Loucy (cell line): ENCODE measurements around the gene SERBP1.
A peak's percentile ranks its signal among the peaks of the same experiment; 100 is the strongest.

Experiments
- H2AFZ ChIP-seq: fragments of 200-600 bp; sonication (generic); 2 replicates; pipeline ENCODE4 v1.6.0; 2016; ENCODE audit warnings: antibody characterized with exemption, mild to moderate bottlenecking, low read length, moderate library complexity
- H3F3A ChIP-seq: fragments of 200-600 bp; 2 replicates; pipeline ENCODE4 v1.6.0; 2016; ENCODE audit warnings: antibody characterized with exemption, low read depth, mild to moderate bottlenecking
- H3K27me3 ChIP-seq: fragments of 200-600 bp; sonication (generic); 2 replicates; pipeline ENCODE4 v1.6.1; 2014; ENCODE audit warnings: low read length, mild to moderate bottlenecking; ENCODE audit not compliant: insufficient read depth, poor library complexity, severe bottlenecking
- H3K36me3 ChIP-seq: fragments of 200-600 bp; sonication (generic); 2 replicates; pipeline ENCODE4 v1.6.1; 2016; ENCODE audit warnings: low read length; ENCODE audit not compliant: insufficient read depth
- H3K4me1 ChIP-seq: fragments of 200-600 bp; sonication (generic); 2 replicates; pipeline ENCODE4 v1.5.1; 2014; ENCODE audit warnings: low read length, mild to moderate bottlenecking; ENCODE audit not compliant: insufficient read depth, poor library complexity, severe bottlenecking
- H3K4me2 ChIP-seq: fragments of 200-600 bp; sonication (generic); 2 replicates; pipeline ENCODE4 v1.6.0; 2014; ENCODE audit warnings: antibody characterized with exemption, low read length, low read depth, mild to moderate bottlenecking; ENCODE audit not compliant: poor library complexity, severe bottlenecking
- H3K4me3 ChIP-seq: fragments of 200-600 bp; sonication (generic); 2 replicates; pipeline ENCODE4 v1.5.1; 2014; ENCODE audit warnings: low read length, mild to moderate bottlenecking, mixed read lengths; ENCODE audit not compliant: poor library complexity, severe bottlenecking
- H3K79me2 ChIP-seq: fragments of 200-600 bp; sonication (generic); 2 replicates; pipeline ENCODE4 v1.6.1; 2014; ENCODE audit warnings: low read length; ENCODE audit not compliant: insufficient read depth
- H3K9ac ChIP-seq: fragments of 200-600 bp; sonication (generic); 2 replicates; pipeline ENCODE4 v1.6.0; 2014; ENCODE audit warnings: mild to moderate bottlenecking, low read depth, low read length, moderate library complexity; ENCODE audit not compliant: poor library complexity, severe bottlenecking
- H3K9me2 ChIP-seq: fragments of 200-600 bp; sonication (generic); replicated peaks from 2 replicates; pipeline ENCODE4 v1.6.1; 2016; ENCODE audit warnings: low read depth, low read length, mixed read lengths
- H3K9me3 ChIP-seq: fragments of 200-600 bp; sonication (generic); 2 replicates; pipeline ENCODE4 v1.6.1; 2014; ENCODE audit warnings: mild to moderate bottlenecking, antibody characterized with exemption, low read length, low read depth; ENCODE audit not compliant: insufficient read depth
- H4K20me1 ChIP-seq: fragments of 200-600 bp; sonication (generic); 2 replicates; pipeline ENCODE4 v1.6.0; 2014; ENCODE audit warnings: antibody characterized with exemption, low read length, mild to moderate bottlenecking; ENCODE audit not compliant: insufficient read depth, poor library complexity, severe bottlenecking
- EZH2phosphoT487 ChIP-seq: fragments of 200-600 bp; IDR thresholded peaks from 2 replicates; pipeline ENCODE4 v1.6.1; 2018; ENCODE audit warnings: antibody characterized with exemption, mild to moderate bottlenecking, moderate library complexity, borderline replicate concordance
- TF ChIP-seq, protein P1 (sequence below): fragments of 200-600 bp; sonication (generic); conservative IDR thresholded peaks from 2 replicates; pipeline ENCODE4 v1.5.1; 2014; ENCODE audit warnings: mild to moderate bottlenecking, antibody characterized with exemption, low read length

SERBP1 gene

DNA sequence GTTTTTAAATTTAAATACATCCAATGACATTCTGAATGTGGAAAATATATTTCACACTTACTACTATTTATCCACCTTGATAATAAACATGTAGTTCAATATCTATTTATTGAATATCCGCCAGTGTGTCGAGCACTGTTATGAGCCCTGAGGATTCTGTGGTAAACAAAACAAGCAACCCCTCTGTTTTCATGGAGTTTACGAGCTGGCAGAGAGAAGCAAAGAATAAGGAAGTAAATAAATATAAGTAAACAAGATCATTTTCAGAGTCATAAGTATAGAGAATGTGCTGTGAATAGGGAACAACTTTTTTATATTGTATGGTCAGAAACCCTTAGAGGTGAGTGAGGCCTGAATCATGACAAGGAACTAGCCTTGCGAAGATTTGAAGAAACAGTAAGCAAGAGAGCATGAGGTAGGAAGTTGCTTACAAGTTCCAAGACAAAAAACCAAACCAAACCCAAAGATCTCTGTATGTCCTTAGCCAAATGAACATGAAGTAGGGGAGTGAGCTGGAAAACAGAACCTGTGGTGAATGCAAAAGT lies 6.4 kb upstream of the SERBP1 start:
- Histone ChIP-seq H3K4me2 (no peak overlapping the region), H3K27me3 (no peaks in the 10 kb centered on the region), H2AFZ (peak overlapping the region; percentile 47; the same call in 1 of the 2 replicates)

DNA sequence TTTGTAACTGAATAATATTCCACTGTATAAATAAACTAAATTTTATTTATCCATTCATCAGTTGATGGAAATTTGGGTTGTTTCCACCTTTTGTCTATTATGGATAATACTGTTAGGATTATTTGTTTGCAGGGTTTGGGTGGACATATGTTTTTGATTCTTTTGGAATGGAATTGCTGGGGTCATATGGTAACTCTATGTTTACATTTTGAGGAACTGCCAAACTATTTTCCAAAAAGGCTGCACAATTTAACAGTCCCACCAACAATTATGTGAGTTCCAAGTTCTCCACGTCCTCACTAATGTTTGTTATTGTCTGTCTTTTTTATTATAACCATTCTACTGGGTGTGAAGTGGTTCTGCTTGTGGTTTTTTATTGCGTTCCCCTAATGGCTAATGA lies 4.3 kb upstream of the SERBP1 start:
- H4K20me1 ChIP-seq = no peaks in the 10 kb centered on the region
- H3K9me2 ChIP-seq = no peaks in the 10 kb centered on the region
- TF ChIP-seq EZH2phosphoT487 = no peak
- TF ChIP-seq, protein P1, sequence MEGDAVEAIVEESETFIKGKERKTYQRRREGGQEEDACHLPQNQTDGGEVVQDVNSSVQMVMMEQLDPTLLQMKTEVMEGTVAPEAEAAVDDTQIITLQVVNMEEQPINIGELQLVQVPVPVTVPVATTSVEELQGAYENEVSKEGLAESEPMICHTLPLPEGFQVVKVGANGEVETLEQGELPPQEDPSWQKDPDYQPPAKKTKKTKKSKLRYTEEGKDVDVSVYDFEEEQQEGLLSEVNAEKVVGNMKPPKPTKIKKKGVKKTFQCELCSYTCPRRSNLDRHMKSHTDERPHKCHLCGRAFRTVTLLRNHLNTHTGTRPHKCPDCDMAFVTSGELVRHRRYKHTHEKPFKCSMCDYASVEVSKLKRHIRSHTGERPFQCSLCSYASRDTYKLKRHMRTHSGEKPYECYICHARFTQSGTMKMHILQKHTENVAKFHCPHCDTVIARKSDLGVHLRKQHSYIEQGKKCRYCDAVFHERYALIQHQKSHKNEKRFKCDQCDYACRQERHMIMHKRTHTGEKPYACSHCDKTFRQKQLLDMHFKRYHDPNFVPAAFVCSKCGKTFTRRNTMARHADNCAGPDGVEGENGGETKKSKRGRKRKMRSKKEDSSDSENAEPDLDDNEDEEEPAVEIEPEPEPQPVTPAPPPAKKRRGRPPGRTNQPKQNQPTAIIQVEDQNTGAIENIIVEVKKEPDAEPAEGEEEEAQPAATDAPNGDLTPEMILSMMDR = no peak
- H3F3A ChIP-seq = peaks cover 3% of the 10 kb centered on the region; the same call in 1 of the 2 replicates
- peak overlapping the region; percentile 35 for H3K4me2 ChIP-seq
- H3K4me1 ChIP-seq = peaks cover 38% of the 10 kb centered on the region
- H3K9me3 ChIP-seq = no peaks in the 10 kb centered on the region
- no peaks in the 10 kb centered on the region for H3K36me3 ChIP-seq
- H3K79me2 ChIP-seq = peaks cover 7% of the 10 kb centered on the region
- H3K27me3 ChIP-seq = peaks cover 8% of the 10 kb centered on the region
- H3K4me3 ChIP-seq = no peak overlapping the region
- no peak overlapping the region for H2AFZ ChIP-seq
- H3K9ac ChIP-seq = no peak overlapping the region

More for the DNA sequence above, 6.4 kb upstream of the SERBP1 start:
- Histone ChIP-seq H3K79me2 (no peaks in the 10 kb centered on the region), H3K9me3 (no peaks in the 10 kb centered on the region), H3K9me2 (no peaks in the 10 kb centered on the region), H3K36me3 (no peaks in the 10 kb centered on the region), H3F3A (peaks cover 3% of the 10 kb centered on the region; the same call in 1 of the 2 replicates), H4K20me1 (no peaks in the 10 kb centered on the region), H3K9ac (no peak overlapping the region), H3K4me1 (peaks cover 40% of the 10 kb centered on the region), H3K4me3 (no peak overlapping the region)
- no peak for TF ChIP-seq EZH2phosphoT487

DNA sequence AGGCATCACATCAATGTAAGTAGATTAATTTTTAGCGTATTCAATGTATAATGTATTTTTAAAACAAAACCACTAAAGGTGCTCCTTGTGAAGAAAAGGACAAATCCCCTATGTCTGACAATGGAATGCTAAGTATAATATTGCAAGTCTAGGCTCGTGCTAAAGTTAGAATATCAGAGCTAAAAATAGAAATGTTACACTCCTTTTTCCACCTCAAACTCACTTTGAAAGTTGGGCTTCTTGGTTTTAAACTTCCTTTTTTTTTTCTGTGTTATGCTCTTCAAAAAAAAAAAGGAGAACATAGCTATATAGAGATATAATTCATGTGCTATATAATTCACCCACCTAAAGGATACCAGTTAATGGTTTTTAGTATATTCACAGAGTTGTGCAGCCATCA lies 3.6 kb upstream of the SERBP1 start:
- Histone ChIP-seq H2AFZ (no peak overlapping the region), H3K27me3 (peaks cover 9% of the 10 kb centered on the region), H3K9ac (peak overlapping the region; percentile 20)

More for the DNA sequence above, 3.6 kb upstream of the SERBP1 start:
- H3K4me1 ChIP-seq = peaks cover 38% of the 10 kb centered on the region
- TF ChIP-seq, protein P1 = no peak
- no peak for TF ChIP-seq EZH2phosphoT487
- H3K4me2 ChIP-seq = peak overlapping the region; percentile 17
- no peaks in the 10 kb centered on the region for H3K9me3 ChIP-seq
- H3K79me2 ChIP-seq = peaks cover 14% of the 10 kb centered on the region
- H3F3A ChIP-seq = peaks cover 3% of the 10 kb centered on the region; the same call in 1 of the 2 replicates
- H4K20me1 ChIP-seq = peaks cover 5% of the 10 kb centered on the region
- H3K4me3 ChIP-seq = no peak overlapping the region
- H3K36me3 ChIP-seq = 0 out of 2 replicates have a peak, but pooled peaks cover 3% of the 10 kb centered on the region
- H3K9me2 ChIP-seq = no peaks in the 10 kb centered on the region
